Naive thymus-derived CD8-positive, alpha-beta T cell (primary cell): ENCODE results near the gene PRKD1. TPM values are rescaled to one million over a fixed set of nuclear protein-coding genes. Genes with fewer than 3 reads are reported as not detected.

Experiments used
- ATAC-seq, 2 donors: fragments of 150-1000 bp; cut with Tn5 transposase in 1 of 2; sonication (Bioruptor Pico), chemical (Tn5 transposase) in 1 of 2; 1 replicate in 1 of 2; 2 replicates in 1 of 2; pipeline ENCODE4 v1.10.0; 2021; ENCODE audit warnings: mild to moderate bottlenecking in 2 of 2, moderate library complexity in 2 of 2
- POLR2A ChIA-PET: fragments of 350-600 bp; sonication (Branson Sonifier 250); formaldehyde crosslinking; loops from one replicate; lab custom pipeline; 2021; ENCODE audit warnings: antibody characterized with exemption; lab: Charles Lee
- DNase-seq, 10 donors: peaks; one replicate each; pipeline versions ENCODE4 v3.0.0 to v3.0.0-alpha.2; 2020 to 2022
- H3K27ac Mint-ChIP-seq, 10 donors: one replicate each; pipeline ENCODE4 v1.8.0; 2020 to 2022; ENCODE audit warnings: mild to moderate bottlenecking in 10 of 10, mixed read lengths in 10 of 10, moderate library complexity in 4 of 10, inconsistent platforms in 1 of 10
- H3K27me3 Mint-ChIP-seq, 5 donors: one replicate each; pipeline ENCODE4 v1.8.0; 2021 to 2022; ENCODE audit warnings: mixed read lengths in 5 of 5
- H3K36me3 Mint-ChIP-seq, 3 donors: one replicate each; pipeline ENCODE4 v1.8.0; 2020 to 2022; ENCODE audit warnings: mixed read lengths in 3 of 3, mild to moderate bottlenecking in 2 of 3, inconsistent platforms in 1 of 3
- H3K4me1 Mint-ChIP-seq, 4 donors: one replicate each; pipeline ENCODE4 v1.8.0; 2021 to 2022; ENCODE audit warnings: mixed read lengths in 4 of 4
- H3K4me3 Mint-ChIP-seq, 10 donors: one replicate each; pipeline ENCODE4 v1.8.0; 2020 to 2022; ENCODE audit warnings: mild to moderate bottlenecking in 10 of 10, mixed read lengths in 10 of 10, moderate library complexity in 6 of 10, inconsistent platforms in 1 of 10
- H3K9me3 Mint-ChIP-seq, 9 donors: one replicate each; pipeline ENCODE4 v1.8.0; 2020 to 2022; ENCODE audit warnings: mixed read lengths in 9 of 9, mild to moderate bottlenecking in 3 of 9, inconsistent platforms in 1 of 9, moderate library complexity in 1 of 9
- polyA plus RNA-seq, 3 donors: library from polyadenylated mRNA; unstranded; fragments of 300-500 nt; fragmentation: Illumina TruSeq; gene quantifications; one replicate each; pipeline ENCODE4 v1.2.3, GENCODE V29; 2021
- total RNA-seq, 8 experiments: library from RNA in 2 of 8; stranded (reverse) in 2 of 8; gene quantifications; one replicate each; pipeline ENCODE4 v1.2.3 and lab custom pipeline; 2021 to 2026

Gene PRKD1
- total and polyA plus RNA-seq, 5 experiments from 2014 or later, result not detected

DNA sequence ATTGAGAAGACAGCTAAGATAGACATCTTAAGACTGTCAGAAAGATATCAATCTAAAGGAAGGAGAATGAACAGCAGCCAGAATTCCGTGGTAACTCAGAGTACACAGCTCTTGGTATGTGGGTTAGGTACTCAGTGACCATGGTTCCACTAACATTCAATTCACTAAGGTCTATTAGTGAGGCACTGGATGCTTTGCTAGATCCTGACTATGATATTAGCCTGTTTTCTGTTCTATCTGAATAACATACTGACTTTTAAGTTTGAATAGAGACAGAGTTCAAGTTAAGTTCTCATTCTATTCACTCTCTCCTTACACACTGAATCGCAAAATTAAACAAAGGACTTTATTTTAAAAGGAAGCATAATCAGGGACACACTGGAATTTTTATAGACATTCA lies 106.4 kb downstream of the PRKD1 start:
- Mint-ChIP-seq H3K4me3 (no peak overlapping the region), H3K9me3 (peaks cover 0 to 5% (median 0%) of the 10 kb centered on the region in 9 donors), H3K27ac (no peak overlapping the region), H3K4me1 (no peaks in the 10 kb centered on the region), H3K27me3 (no peaks in the 10 kb centered on the region), H3K36me3 (no peaks in the 10 kb centered on the region)
- ATAC-seq (no peak), DNase-seq (no peak)
- POLR2A ChIA-PET, result no interaction called here

DNA sequence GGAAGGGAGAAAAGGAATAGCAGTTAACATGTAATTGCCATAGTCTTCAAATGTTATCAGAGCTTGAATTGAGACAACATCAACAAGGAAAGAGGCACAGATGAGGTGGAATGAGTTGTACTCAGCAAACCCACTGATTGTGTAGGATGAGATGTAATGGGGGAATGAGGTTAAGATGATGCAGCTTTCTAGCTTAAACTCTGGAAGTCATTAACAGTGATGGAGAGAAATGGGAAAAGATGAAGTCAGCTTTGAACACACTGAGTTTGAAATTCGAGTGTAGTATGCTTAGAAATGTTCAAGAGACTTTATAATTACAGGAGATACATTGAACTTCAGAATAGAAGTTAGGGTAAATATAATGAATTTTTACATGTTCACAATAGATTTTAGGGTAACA lies 106.9 kb downstream of the PRKD1 start:
- Mint-ChIP-seq H3K27ac (no peak overlapping the region), H3K4me3 (no peak overlapping the region), H3K4me1 (no peaks in the 10 kb centered on the region), H3K27me3 (no peaks in the 10 kb centered on the region), H3K36me3 (no peaks in the 10 kb centered on the region), H3K9me3 (peaks cover 0 to 5% (median 0%) of the 10 kb centered on the region in 9 donors)
- no peak for ATAC-seq
- POLR2A ChIA-PET, result no interaction called here
- no peak for DNase-seq

DNA sequence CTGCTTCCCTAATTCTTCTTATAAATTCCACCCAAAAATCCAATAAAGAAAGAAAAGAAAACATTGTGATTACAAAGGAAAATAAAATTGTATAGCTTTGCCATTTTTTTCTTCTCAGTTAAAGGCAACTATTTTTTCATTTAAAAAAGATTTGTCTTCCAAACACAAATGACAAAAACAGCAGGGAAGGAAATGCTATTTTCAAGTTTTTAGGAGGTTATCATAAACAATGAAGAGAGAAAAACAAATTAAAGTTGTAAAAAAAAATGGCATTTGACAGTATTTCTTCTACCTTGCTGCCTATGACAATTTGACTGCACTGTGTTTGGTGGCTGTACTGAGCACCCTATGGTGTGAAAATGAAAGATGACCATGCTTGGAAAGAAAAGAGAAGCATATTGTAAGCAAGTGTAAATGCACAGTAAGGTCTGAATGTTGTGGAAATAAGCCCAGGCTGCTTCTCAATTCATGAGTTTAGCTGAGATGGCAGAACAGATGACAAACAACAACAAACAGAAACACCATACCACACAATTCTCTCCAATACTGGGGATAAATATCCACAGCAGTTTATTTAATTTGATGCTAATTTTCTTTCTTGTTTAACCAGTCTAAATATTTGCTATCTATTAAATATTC lies 109.8 kb downstream of the PRKD1 start:
- Mint-ChIP-seq H3K36me3 (no peaks in the 10 kb centered on the region), H3K27me3 (no peaks in the 10 kb centered on the region), H3K9me3 (peaks cover 0 to 7% (median 0%) of the 10 kb centered on the region in 9 donors), H3K27ac (no peak overlapping the region), H3K4me3 (no peak overlapping the region), H3K4me1 (no peaks in the 10 kb centered on the region)
- no peak for DNase-seq
- ATAC-seq, result no peak
- POLR2A ChIA-PET, result no interaction called here

DNA sequence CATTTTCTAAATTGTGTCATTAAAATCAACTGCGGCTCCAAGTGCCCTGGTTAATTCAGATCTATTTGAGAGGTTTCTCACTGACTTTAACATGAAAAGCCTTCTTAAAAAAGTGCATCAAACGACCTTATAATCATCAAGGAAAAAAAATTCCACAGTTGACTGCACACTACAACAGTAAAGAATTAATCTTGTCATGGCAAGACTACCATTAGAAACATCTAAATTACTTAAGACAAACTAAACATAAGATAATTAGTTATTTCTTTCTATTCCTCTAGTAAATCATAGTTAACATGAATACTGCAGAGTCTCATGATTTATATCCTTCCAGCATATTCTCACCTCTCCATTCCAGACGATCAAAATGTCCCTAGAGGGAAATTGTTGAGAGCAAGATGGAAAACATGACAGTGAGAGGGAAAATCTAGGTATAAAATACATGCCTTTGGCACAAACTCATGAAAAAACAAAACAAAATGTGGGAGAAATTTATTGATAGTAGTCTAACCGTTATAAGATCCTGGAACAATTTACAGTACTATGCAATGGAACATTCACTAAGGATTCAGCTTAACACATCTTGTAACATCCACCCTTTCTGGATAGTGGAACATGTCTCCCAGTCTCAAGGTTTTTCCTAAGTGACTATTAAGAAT lies 112.5 kb downstream of the PRKD1 start:
- Mint-ChIP-seq H3K4me1 (no peaks in the 10 kb centered on the region), H3K27ac (no peak overlapping the region), H3K9me3 (peaks cover 0 to 14% (median 4%) of the 10 kb centered on the region in 9 donors), H3K4me3 (no peak overlapping the region), H3K36me3 (no peaks in the 10 kb centered on the region), H3K27me3 (no peaks in the 10 kb centered on the region)
- DNase-seq (no peak), ATAC-seq (no peak)
- POLR2A ChIA-PET, result no interaction called here

DNA sequence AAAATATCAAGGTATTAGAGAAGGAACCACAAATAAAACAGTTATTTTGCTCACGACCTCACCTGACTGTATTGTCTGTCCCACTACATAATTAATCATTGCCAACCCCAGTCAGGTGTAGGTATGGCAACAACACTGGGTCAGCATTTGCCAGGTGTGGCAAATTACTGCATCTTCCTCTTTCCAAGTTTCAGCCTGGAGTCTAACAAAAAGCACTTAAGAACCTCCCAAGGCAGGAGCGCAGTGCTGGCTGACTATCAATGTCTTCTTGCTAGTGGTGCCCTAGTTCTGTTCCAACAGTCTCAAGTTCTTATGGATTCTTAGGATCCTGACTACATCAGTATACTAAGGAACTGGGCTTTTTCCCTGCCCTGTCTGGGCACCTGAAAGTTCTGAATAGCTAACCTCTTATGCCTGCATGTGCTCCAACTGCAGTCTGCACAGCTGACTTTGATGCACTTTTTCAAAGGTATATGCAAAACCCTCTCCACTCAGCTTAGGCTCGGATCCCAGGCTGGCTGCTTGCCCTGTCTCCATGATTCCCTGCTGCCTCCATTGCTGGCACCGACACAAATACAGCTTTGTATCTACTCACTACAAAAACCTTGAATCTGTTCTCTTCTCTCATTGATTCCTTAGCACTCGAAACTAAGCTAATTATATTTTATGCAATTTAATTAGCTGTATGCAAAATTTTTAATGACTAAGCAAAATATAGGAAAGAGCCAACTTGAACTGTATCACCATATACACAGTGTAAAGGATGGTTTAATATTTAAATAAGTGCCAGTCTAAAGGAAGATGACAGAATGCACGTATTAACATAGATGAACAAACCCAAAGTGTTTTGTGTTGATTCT lies 113.3 kb downstream of the PRKD1 start:
- POLR2A ChIA-PET, result no interaction called here
- Mint-ChIP-seq H3K27ac (no peak overlapping the region), H3K27me3 (no peaks in the 10 kb centered on the region), H3K4me1 (no peaks in the 10 kb centered on the region), H3K36me3 (no peaks in the 10 kb centered on the region), H3K4me3 (no peak overlapping the region), H3K9me3 (peaks cover 0 to 14% (median 4%) of the 10 kb centered on the region in 9 donors)
- DNase-seq, result no peak
- no peak for ATAC-seq

DNA sequence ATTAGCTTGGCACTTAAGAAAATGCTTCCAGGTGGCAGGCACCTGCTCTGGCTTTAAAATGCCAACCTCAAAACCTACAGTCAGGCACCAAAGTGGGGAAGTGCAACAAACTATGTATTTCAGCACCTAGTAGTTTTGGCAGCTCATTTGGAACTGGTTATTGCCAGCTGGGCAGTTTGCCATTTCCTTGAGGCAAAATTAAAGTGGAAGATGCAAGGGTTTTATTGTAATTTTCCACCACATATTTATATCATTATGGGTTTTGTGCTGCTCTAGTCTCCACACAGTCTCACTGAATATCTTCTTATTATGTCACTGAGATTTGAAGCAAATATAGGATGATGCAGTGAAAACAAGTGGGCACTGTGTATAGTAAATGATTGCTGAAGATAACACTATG lies 117.0 kb downstream of the PRKD1 start:
- Mint-ChIP-seq H3K36me3 (no peaks in the 10 kb centered on the region), H3K9me3 (peaks cover 0 to 25% (median 6%) of the 10 kb centered on the region in 9 donors), H3K4me3 (no peak overlapping the region), H3K4me1 (no peaks in the 10 kb centered on the region), H3K27ac (no peak overlapping the region), H3K27me3 (no peaks in the 10 kb centered on the region)
- POLR2A ChIA-PET, result no interaction called here
- no peak for ATAC-seq
- DNase-seq, result no peak

DNA sequence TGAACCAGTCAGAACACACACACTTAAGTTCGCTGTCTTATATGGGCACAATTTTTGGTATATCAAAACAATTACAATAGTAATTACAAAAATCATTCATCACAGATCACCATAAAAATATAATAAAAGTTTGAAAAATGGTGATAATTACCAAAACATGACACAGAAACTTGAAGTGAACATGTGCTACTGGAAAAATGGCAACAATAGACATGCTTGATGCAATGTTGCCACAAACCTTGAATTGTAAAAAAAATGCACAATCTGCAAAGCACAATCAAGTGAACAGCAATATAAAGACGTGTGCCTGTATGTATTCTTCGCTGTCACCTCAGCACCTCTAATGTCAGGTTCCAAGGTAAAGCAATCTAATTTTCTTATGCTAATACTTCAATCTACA lies 117.6 kb downstream of the PRKD1 start:
- DNase-seq (no peak), ATAC-seq (no peak)
- Mint-ChIP-seq H3K27ac (no peak overlapping the region), H3K36me3 (no peaks in the 10 kb centered on the region), H3K4me3 (no peak overlapping the region), H3K27me3 (no peaks in the 10 kb centered on the region), H3K4me1 (no peaks in the 10 kb centered on the region), H3K9me3 (peaks cover 0 to 26% (median 6%) of the 10 kb centered on the region in 9 donors)
- POLR2A ChIA-PET, result no interaction called here

DNA sequence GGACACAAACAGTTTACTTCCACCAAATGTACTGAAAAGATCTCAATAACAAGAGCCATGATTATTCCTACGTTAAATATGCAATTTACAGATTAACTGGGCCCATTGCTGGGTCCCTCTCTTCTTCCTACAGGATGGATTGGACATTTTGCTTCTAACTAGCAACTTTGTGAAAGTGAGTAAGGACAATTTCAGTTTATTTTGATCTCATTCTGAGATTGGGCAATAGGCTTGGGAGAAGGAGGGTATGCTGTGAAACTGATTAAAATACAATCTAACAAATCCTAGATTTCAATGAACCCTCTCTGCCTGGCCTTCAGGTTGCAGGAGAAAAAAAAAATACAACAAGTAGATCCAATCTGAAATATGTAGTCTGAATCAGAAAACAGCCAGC lies 121.5 kb downstream of the PRKD1 start:
- Mint-ChIP-seq H3K27ac (no peak overlapping the region), H3K9me3 (peaks cover 0 to 13% (median 2%) of the 10 kb centered on the region in 9 donors), H3K4me3 (no peak overlapping the region), H3K4me1 (no peaks in the 10 kb centered on the region), H3K27me3 (no peaks in the 10 kb centered on the region), H3K36me3 (no peaks in the 10 kb centered on the region)
- DNase-seq, result no peak
- POLR2A ChIA-PET, result no interaction called here
- ATAC-seq, result no peak

DNA sequence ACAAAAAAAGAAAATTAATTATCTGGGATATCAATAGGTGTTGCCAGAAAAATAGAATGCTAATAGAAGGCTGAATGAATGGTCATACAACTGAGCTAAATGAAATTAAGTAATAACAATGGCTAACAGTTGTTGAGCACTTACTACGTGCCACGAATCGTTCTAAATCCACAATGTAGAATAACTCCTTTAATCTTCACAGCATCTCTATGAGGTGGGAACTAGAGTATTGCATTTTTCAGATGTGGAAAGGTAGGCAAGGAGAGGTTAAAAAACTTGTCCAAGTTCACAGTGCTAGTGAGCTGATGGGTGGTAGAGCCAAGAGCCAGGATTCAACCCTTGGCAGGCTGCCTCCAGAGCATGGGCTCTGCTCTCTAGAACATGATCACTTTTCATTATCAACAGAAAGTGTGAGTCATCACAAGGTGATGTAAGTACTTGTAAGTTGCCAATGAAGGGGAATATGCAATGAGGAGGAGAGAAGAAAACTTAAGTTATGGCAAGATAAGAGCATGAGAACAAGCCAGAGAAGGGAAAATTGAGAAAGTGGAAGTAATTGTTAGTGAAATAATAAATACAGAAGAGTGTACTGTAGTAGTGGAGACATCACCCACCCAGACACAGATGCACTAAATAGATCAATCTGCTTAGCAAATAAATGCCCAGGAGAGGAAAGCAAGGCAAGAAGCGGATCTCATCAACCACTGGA lies 122.1 kb downstream of the PRKD1 start:
- no peak for DNase-seq
- POLR2A ChIA-PET, result no interaction called here
- H3K36me3 Mint-ChIP-seq, result no peaks in the 10 kb centered on the region
- no peak for ATAC-seq
- no peaks in the 10 kb centered on the region for H3K27me3 Mint-ChIP-seq
- H3K4me1 Mint-ChIP-seq, result no peaks in the 10 kb centered on the region
- peaks cover 0 to 13% (median 2%) of the 10 kb centered on the region in 9 donors for H3K9me3 Mint-ChIP-seq
- H3K4me3 Mint-ChIP-seq, result no peak overlapping the region
- no peak overlapping the region for H3K27ac Mint-ChIP-seq

DNA sequence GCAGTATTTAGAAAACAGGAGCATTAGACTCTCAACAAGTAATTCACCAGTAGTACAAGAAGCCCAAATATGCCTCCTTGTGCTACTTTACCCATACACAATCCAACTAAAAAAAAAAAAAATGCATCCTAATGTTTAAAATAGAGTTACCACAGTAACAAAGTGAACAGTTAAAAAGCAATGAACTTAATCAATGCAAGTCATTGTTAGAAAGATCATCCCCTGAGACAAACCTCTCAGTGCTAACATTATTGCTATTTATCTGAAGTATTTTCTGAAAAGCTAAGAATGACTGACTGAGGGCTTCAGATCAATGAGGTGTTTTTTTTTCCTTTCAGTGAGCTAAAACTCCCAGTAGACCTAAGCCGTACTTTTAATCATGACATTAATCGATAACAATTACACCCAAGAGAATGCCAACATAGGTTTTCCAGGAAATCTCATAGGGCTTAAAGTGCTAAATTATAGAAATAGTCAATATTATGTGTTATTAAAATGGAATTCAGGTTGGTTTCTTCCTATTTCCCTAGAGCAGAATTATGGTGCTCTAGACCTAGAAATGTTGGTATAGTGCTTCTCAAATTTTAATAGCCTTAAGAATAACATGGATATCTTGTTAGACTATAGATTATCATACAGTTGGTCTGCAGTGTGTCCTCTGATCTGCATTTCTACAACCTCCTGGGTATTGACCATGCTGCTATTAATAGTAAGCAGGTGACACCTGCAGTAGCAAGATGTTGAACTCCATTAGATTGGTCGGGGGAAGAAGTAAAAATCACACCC lies 123.0 kb downstream of the PRKD1 start:
- Mint-ChIP-seq H3K4me3 (no peak overlapping the region), H3K36me3 (no peaks in the 10 kb centered on the region), H3K4me1 (no peaks in the 10 kb centered on the region), H3K27me3 (no peaks in the 10 kb centered on the region), H3K27ac (no peak overlapping the region), H3K9me3 (peaks cover 0 to 13% (median 2%) of the 10 kb centered on the region in 9 donors)
- ATAC-seq (no peak), DNase-seq (no peak)
- POLR2A ChIA-PET, result no interaction called here

DNA sequence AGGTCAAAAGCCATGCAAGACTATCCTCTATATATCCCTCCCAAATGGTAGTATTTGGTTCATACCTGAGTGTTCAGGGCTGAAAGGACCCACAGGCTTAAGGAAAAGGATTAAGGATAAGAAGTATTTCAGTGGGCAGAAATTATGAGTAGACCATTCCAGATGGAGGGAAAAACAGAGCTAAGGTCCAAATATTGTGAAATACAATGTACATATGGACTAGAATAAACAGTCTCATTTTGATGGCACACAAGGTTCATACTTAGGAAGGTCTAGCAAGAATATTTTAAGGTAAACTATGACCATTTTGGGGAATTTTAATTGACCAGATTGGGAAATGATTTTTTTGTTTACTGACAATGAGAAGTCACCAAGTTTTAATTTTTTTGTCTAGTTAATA lies 124.6 kb downstream of the PRKD1 start:
- peaks cover 0 to 9% (median 4%) of the 10 kb centered on the region in 9 donors for H3K9me3 Mint-ChIP-seq
- DNase-seq (no peak), ATAC-seq (no peak)
- H3K36me3 Mint-ChIP-seq, result no peaks in the 10 kb centered on the region
- H3K27ac Mint-ChIP-seq, result no peak overlapping the region
- no peak overlapping the region for H3K4me3 Mint-ChIP-seq
- no peaks in the 10 kb centered on the region for H3K4me1 Mint-ChIP-seq
- POLR2A ChIA-PET, result no interaction called here
- no peaks in the 10 kb centered on the region for H3K27me3 Mint-ChIP-seq

DNA sequence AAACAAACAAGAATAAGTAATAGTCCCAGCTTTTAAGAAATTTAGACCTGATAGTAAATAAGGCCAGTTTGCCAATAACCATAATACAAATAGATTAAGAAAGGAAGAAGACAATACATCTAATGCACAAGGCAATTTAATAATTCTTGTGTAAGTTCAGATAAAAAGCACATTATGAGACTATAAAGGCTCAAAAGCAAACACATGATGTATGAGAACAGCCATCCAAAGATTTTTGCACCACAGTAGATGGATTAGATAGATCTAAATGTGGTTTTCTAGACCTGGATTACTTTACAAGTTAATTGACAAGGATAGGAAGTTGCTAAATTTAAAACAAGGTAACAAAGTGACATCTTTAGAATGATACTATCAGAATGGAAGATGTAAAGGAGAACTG lies 125.4 kb downstream of the PRKD1 start:
- POLR2A ChIA-PET, result no interaction called here
- DNase-seq (no peak), ATAC-seq (no peak)
- Mint-ChIP-seq H3K9me3 (peaks cover 0 to 9% (median 2%) of the 10 kb centered on the region in 9 donors), H3K4me1 (no peaks in the 10 kb centered on the region), H3K27me3 (no peaks in the 10 kb centered on the region), H3K27ac (no peak overlapping the region), H3K4me3 (no peak overlapping the region), H3K36me3 (no peaks in the 10 kb centered on the region)
